Panc1 (cell line): ENCODE measurements around the gene KCNF1. TPM values are rescaled to one million over a fixed set of nuclear protein-coding genes. Genes with fewer than 3 reads are reported as not detected.

Source experiments
- ATAC-seq: fragments of 200-7000 bp; cut with Tn5 transposase; 2 replicates; pipeline ENCODE4 v1.9.1; 2020; ENCODE audit warnings: mild to moderate bottlenecking, moderate library complexity
- BruUV-seq: library from RNA; stranded (reverse); fragments of 400-500 nt; replicated peaks from 2 replicates; lab custom pipeline; 2021; lab: Mats Ljungman, UMichigan
- CTCF ChIA-PET: fragments of 300-600 bp; sonication (Branson Sonifier 250); formaldehyde crosslinking; loops from one replicate; lab custom pipeline; 2022; ENCODE audit warnings: antibody characterized with exemption; lab: Charles Lee
- POLR2A ChIA-PET: fragments of 300-600 bp; sonication (Branson Sonifier 250); formaldehyde crosslinking; loops from one replicate; lab custom pipeline; 2022; ENCODE audit warnings: antibody characterized with exemption; lab: Charles Lee
- DNase-seq: peaks from one replicate; pipeline ENCODE4 v3.0.0-alpha.2; 2010; ENCODE audit warnings: low read depth, low spot score
- H3K27ac ChIP-seq: 2 replicates; pipeline ENCODE4 v1.5.1; 2011; ENCODE audit warnings: mild to moderate bottlenecking, low read length, inconsistent platforms
- H3K27me3 ChIP-seq: fragments of 200-500 bp; sonication (Bioruptor generic); 2 replicates; pipeline ENCODE4 v1.6.0; 2014; ENCODE audit warnings: low read length, inconsistent platforms; ENCODE audit not compliant: control insufficient read depth, insufficient read depth
- H3K36me3 ChIP-seq: fragments of 200-500 bp; sonication (Bioruptor generic); 2 replicates; pipeline ENCODE4 v1.5.1; 2014; ENCODE audit warnings: inconsistent platforms, mild to moderate bottlenecking, low read length, moderate library complexity; ENCODE audit not compliant: control insufficient read depth, insufficient read depth
- H3K4me1 ChIP-seq: 2 replicates; pipeline ENCODE4 v1.5.1; 2011; ENCODE audit warnings: inconsistent platforms, mild to moderate bottlenecking, low read length, moderate library complexity; ENCODE audit not compliant: control insufficient read depth, insufficient read depth
- H3K4me3 ChIP-seq, 2 experiments: 2 replicates each; pipeline ENCODE4 v1.5.1; 2011 to 2012; ENCODE audit warnings: low read depth in 2 of 2, low read length in 2 of 2, mild to moderate bottlenecking in 2 of 2, inconsistent platforms in 1 of 2, moderate library complexity in 1 of 2
- H3K9me3 ChIP-seq: fragments of 200-500 bp; sonication (Bioruptor generic); 2 replicates; pipeline ENCODE4 v1.5.1; 2014; ENCODE audit warnings: low read depth, mild to moderate bottlenecking, inconsistent platforms, low read length, moderate library complexity; ENCODE audit not compliant: control insufficient read depth, insufficient read depth
- POLR2AphosphoS5 ChIP-seq: IDR thresholded peaks from 2 replicates; pipeline ENCODE4 v1.6.1; 2012; ENCODE audit warnings: mild to moderate bottlenecking, low read depth, low read length, moderate library complexity
- SIN3A ChIP-seq: IDR thresholded peaks from 2 replicates; pipeline ENCODE4 v1.6.1; 2012; ENCODE audit warnings: low read depth, mild to moderate bottlenecking, low read length, moderate library complexity, borderline replicate concordance; ENCODE audit not compliant: insufficient read depth
- TCF7L2 ChIP-seq: IDR thresholded peaks from 2 replicates; pipeline ENCODE4 v1.6.1; 2011; ENCODE audit warnings: mild to moderate bottlenecking, low read depth, low read length, inconsistent platforms
- in situ Hi-C: cut with HindIII; loops from 2 replicates; pipeline ENCODE4 v1.10.0; 2016; ENCODE audit warnings: low sequenced_read_pairs, low pct_unique_long_range_greater_than_20kb
- intact Hi-C: fragments of 100-400 bp; cut with micrococcal nuclease; formaldehyde crosslinking; loops from one replicate; pipeline ENCODE4 v1.10.0; 2022; ENCODE audit not compliant: unreplicated experiment
- total RNA-seq: library from RNA; stranded (reverse); gene quantifications from one replicate; pipeline ENCODE4 v1.2.1, GENCODE V29; 2021; ENCODE audit not compliant: unreplicated experiment
- TF ChIP-seq, protein P1 (sequence below), 2 experiments: IDR thresholded peaks; 2 replicates each; pipeline ENCODE4 v1.6.1; 2011 to 2012; ENCODE audit warnings: low read depth in 2 of 2, control low read depth in 1 of 2, low read length in 1 of 2, mild to moderate bottlenecking in 1 of 2, moderate library complexity in 1 of 2; ENCODE audit not compliant: insufficient read depth in 1 of 2
- TF ChIP-seq, protein P2 (sequence below): fragments of 450-650 bp; IDR thresholded peaks from 2 replicates; pipeline ENCODE4 v1.5.1; 2017; ENCODE audit warnings: mild to moderate bottlenecking

The KCNF1 gene
- total RNA-seq, 1 experiment from 2014 or later = 0.39 TPM

DNA sequence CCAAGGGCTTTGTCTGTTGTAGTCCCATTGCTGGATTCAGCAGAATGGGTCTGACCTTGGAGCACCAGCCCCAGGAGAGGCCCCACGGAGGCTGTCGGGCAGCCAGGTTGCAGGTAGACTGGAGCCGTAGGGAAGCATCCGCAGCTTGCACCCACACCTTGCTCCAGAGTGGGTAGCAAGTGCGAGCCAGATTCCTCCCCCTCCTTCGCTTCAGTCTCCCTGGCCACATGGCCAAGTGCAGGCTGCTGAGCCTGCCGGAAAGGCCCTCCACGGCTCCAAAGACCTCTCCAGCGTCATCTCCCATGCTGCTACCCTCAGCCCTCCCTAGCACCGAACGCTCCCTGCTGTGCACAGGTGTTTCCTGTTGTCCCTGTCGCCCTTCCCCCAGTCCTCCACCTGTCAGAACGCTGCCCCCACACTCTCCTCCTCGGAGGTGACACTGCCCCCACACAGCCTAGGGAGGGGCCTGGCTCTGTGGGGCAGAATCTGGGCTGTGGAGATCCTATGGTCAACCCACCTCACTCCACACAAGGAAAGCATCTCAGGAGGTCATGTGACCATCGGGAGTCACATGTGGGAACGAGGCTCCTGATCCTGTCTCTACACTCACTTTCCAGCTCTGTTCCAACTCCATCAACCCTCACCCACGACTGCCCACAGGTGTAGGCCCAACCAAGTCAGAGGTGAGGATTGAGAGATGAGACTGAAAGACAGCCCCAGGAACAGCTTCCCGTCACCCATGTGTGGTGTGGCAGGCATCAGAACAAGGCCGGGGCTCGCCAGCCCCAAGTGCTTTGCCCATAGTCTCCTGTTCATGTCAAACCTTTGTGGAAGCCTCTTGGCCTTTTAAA, 8.3 kb downstream of the KCNF1 start:
- in situ Hi-C loops = no loop called here
- ChIA-PET POLR2A (interaction anchor here (0.6 kb wide), 1 partner anchor 44 kb away, joined by 8 read pairs; no protein-coding TSS in a partner anchor), CTCF (interaction anchor here (0.5 kb wide), 1 partner anchor 20 kb away, joined by 9 read pairs; no protein-coding TSS in a partner anchor)
- intact Hi-C loops = no loop called here
- Histone ChIP-seq H3K9me3 (no peaks in the 10 kb centered on the region), H3K36me3 (no peaks in the 10 kb centered on the region), H3K27ac (no peak overlapping the region), H3K4me1 (no peaks in the 10 kb centered on the region), H3K27me3 (no peaks in the 10 kb centered on the region), H3K4me3 (no peak overlapping the region)
- no TSS peak for BruUV-seq
- TF ChIP-seq POLR2AphosphoS5 = no peak
- DNase-seq = no peak
- ATAC-seq = 0 out of 2 replicates have a peak, but pooled peaks have one; percentile 8

DNA sequence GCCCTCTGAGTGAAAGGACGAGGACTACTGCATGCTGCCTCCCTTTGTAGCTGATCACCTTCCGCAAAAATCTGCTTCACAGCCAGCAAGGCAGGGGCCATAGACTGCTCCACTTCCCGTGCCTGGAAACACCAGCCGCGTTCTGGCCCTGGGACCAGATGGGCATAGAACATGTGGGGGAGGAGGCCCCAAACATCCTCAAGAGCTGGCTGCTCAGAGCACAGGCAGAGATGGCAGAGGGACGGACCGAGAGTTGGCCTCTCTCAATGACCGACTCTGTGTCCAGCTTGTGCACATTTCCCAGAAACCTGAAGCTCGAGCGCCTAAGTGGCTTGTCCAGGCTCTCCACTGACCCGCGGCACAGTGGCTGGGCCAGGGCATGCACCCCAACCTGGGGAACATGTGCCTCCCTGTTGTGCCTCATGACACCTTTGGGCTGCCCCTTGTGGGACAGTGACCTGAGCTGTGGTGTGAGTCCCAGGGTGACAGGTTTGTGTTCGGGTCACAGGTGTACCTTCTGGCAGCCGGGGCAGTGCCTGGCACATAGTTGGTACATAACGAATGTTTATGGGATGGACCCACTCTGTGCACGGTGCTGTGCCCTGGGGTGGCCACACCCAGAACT, 9.1 kb downstream of the KCNF1 start:
- CTCF ChIA-PET = interaction anchor here (0.5 kb wide), 1 partner anchor 21 kb away, joined by 9 read pairs; no protein-coding TSS in a partner anchor
- intact Hi-C loops = no loop called here

More for the DNA sequence above, 9.1 kb downstream of the KCNF1 start:
- BruUV-seq = no TSS peak
- no peak for TF ChIP-seq POLR2AphosphoS5
- TF ChIP-seq, protein P1, sequence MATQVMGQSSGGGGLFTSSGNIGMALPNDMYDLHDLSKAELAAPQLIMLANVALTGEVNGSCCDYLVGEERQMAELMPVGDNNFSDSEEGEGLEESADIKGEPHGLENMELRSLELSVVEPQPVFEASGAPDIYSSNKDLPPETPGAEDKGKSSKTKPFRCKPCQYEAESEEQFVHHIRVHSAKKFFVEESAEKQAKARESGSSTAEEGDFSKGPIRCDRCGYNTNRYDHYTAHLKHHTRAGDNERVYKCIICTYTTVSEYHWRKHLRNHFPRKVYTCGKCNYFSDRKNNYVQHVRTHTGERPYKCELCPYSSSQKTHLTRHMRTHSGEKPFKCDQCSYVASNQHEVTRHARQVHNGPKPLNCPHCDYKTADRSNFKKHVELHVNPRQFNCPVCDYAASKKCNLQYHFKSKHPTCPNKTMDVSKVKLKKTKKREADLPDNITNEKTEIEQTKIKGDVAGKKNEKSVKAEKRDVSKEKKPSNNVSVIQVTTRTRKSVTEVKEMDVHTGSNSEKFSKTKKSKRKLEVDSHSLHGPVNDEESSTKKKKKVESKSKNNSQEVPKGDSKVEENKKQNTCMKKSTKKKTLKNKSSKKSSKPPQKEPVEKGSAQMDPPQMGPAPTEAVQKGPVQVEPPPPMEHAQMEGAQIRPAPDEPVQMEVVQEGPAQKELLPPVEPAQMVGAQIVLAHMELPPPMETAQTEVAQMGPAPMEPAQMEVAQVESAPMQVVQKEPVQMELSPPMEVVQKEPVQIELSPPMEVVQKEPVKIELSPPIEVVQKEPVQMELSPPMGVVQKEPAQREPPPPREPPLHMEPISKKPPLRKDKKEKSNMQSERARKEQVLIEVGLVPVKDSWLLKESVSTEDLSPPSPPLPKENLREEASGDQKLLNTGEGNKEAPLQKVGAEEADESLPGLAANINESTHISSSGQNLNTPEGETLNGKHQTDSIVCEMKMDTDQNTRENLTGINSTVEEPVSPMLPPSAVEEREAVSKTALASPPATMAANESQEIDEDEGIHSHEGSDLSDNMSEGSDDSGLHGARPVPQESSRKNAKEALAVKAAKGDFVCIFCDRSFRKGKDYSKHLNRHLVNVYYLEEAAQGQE (IDR thresholded peaks at IDR 0.05; ENCODE audit: insufficient read depth in 1 of 2, low read depth in 2 of 2, low read length in 1 of 2) = no peak
- TF ChIP-seq, protein P2, sequence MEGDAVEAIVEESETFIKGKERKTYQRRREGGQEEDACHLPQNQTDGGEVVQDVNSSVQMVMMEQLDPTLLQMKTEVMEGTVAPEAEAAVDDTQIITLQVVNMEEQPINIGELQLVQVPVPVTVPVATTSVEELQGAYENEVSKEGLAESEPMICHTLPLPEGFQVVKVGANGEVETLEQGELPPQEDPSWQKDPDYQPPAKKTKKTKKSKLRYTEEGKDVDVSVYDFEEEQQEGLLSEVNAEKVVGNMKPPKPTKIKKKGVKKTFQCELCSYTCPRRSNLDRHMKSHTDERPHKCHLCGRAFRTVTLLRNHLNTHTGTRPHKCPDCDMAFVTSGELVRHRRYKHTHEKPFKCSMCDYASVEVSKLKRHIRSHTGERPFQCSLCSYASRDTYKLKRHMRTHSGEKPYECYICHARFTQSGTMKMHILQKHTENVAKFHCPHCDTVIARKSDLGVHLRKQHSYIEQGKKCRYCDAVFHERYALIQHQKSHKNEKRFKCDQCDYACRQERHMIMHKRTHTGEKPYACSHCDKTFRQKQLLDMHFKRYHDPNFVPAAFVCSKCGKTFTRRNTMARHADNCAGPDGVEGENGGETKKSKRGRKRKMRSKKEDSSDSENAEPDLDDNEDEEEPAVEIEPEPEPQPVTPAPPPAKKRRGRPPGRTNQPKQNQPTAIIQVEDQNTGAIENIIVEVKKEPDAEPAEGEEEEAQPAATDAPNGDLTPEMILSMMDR = no peak
- TF ChIP-seq TCF7L2 = no peak
- TF ChIP-seq SIN3A = no peak
- Histone ChIP-seq H3K36me3 (no peaks in the 10 kb centered on the region), H3K9me3 (no peaks in the 10 kb centered on the region), H3K4me3 (no peak overlapping the region), H3K4me1 (no peaks in the 10 kb centered on the region), H3K27ac (no peak overlapping the region), H3K27me3 (no peaks in the 10 kb centered on the region)
- DNase-seq (no peak), ATAC-seq (no peak)
- POLR2A ChIA-PET = no interaction called here
- in situ Hi-C loops = no loop called here
